Keratinocyte (primary cell): ENCODE data around the gene LEP. TPM values are rescaled to one million over a fixed set of nuclear protein-coding genes. Genes with fewer than 3 reads are reported as not detected.

ENCODE experiments used
- DNase-seq: peaks from one replicate; pipeline ENCODE4 v3.0.0-alpha.2; 2011; ENCODE audit warnings: low read depth, missing footprints, low spot score
- FAIRE-seq: peaks from 2 replicates; lab custom pipeline; 2011; peaks lifted over from hg19 to GRCh38; lab: Jason Lieb, UNC
- H2AFZ ChIP-seq: 2 replicates; pipeline ENCODE4 v1.6.0; 2012; ENCODE audit warnings: low read length, control low read depth, inconsistent platforms; ENCODE audit not compliant: control insufficient read depth
- H3K27ac ChIP-seq: 2 replicates; pipeline ENCODE4 v1.5.1; 2011; ENCODE audit warnings: low read length; ENCODE audit not compliant: control insufficient read depth, insufficient read depth
- H3K27me3 ChIP-seq: 3 replicates; pipeline ENCODE4 v1.6.0; 2011; ENCODE audit warnings: low read length; ENCODE audit not compliant: control insufficient read depth, insufficient read depth; ENCODE audit errors: extremely low read depth
- H3K36me3 ChIP-seq, 2 experiments: 2 replicates in 1 of 2; 3 replicates in 1 of 2; pipeline ENCODE4 v1.5.1; 2011; ENCODE audit warnings: low read length in 2 of 2, mild to moderate bottlenecking in 1 of 2; ENCODE audit not compliant: control insufficient read depth in 2 of 2, insufficient read depth in 2 of 2; ENCODE audit errors: extremely low read depth in 1 of 2
- H3K4me1 ChIP-seq: 3 replicates; pipeline ENCODE4 v1.5.1; 2011; ENCODE audit warnings: low read length; ENCODE audit not compliant: control insufficient read depth, insufficient read depth; ENCODE audit errors: extremely low read depth
- H3K4me2 ChIP-seq: 3 replicates; pipeline ENCODE4 v1.6.0; 2011; ENCODE audit warnings: low read depth, low read length; ENCODE audit not compliant: control insufficient read depth, insufficient read depth; ENCODE audit errors: extremely low read depth
- H3K4me3 ChIP-seq, 3 experiments: fragments of 200-600 bp in 1 of 3; sonication (generic) in 1 of 3; 2 replicates in 2 of 3; 3 replicates in 1 of 3; pipeline ENCODE4 v1.5.1; 2011 to 2016; ENCODE audit warnings: low read length in 3 of 3, mild to moderate bottlenecking in 3 of 3, control low read depth in 2 of 3, inconsistent platforms in 1 of 3, low read depth in 1 of 3, mixed read lengths in 1 of 3, mixed run types in 1 of 3, moderate library complexity in 1 of 3; ENCODE audit not compliant: control insufficient read depth in 2 of 3, insufficient read depth in 2 of 3; ENCODE audit errors: extremely low read depth in 1 of 3
- H3K79me2 ChIP-seq: 2 replicates; pipeline ENCODE4 v1.6.0; 2012; ENCODE audit warnings: low read length; ENCODE audit not compliant: control insufficient read depth, insufficient read depth
- H3K9ac ChIP-seq: 3 replicates; pipeline ENCODE4 v1.6.0; 2011; ENCODE audit warnings: low read length; ENCODE audit not compliant: control insufficient read depth, insufficient read depth; ENCODE audit errors: extremely low read depth
- H3K9me1 ChIP-seq: 3 replicates; pipeline ENCODE4 v1.6.0; 2011; ENCODE audit warnings: low read length; ENCODE audit not compliant: control insufficient read depth, insufficient read depth; ENCODE audit errors: extremely low read depth
- H3K9me3 ChIP-seq: 2 replicates; pipeline ENCODE4 v1.5.1; 2012; ENCODE audit warnings: low read depth, low read length; ENCODE audit not compliant: control insufficient read depth
- H4K20me1 ChIP-seq: 3 replicates; pipeline ENCODE4 v1.6.0; 2011; ENCODE audit warnings: low read length; ENCODE audit not compliant: control insufficient read depth, insufficient read depth; ENCODE audit errors: extremely low read depth
- CTCF ChIP-seq, 3 experiments: IDR thresholded peaks in 1 of 3; conservative IDR thresholded peaks in 1 of 3; optimal IDR thresholded peaks in 1 of 3; 2 replicates in 2 of 3; 3 replicates in 1 of 3; pipeline versions ENCODE3 to v1.5.1; 2011; ENCODE audit warnings: low read length in 3 of 3, mild to moderate bottlenecking in 3 of 3, moderate library complexity in 2 of 3, control low read depth in 1 of 3, inconsistent platforms in 1 of 3; ENCODE audit not compliant: insufficient read depth in 2 of 3; ENCODE audit errors: extremely low read depth in 1 of 3
- EZH2 ChIP-seq: IDR thresholded peaks from one replicate; pipeline ENCODE4 v1.6.1; 2012; ENCODE audit warnings: inconsistent platforms, mild to moderate bottlenecking, low read length, moderate library complexity
- dilution Hi-C: fragments of 300-500 bp; cut with MboI; formaldehyde crosslinking; loops from one replicate; pipeline ENCODE4 v1.7.0; 2020; ENCODE audit warnings: low sequenced_read_pairs; ENCODE audit not compliant: extremely low pct_ligation_motif_present
- polyA plus RNA-seq, 5 experiments: library from polyadenylated mRNA; depleted of rRNA in 3 of 5; stranded (reverse) in 3 of 5; stranded (forward) in 1 of 5; unstranded in 1 of 5; fragments of >200 nt; gene quantifications; 1 replicate in 1 of 5; 2 replicates in 3 of 5; 3 replicates in 1 of 5; pipeline versions ENCODE4 v1.2.1 to v1.2.3, GENCODE V29; 2011 to 2012; ENCODE audit warnings: missing spikeins in 2 of 5, low read depth in 1 of 5, low replicate concordance in 1 of 5

LEP gene
- polyA plus RNA-seq, 1 donor (not counting 4 experiments of a cell fraction or from before 2014, with no cell fraction given) = 0.10 TPM

- TF ChIP-seq EZH2 = no peak
- Histone ChIP-seq H3K27me3 (peaks cover 21% of the 10 kb centered on the region), H3K27ac (no peak overlapping the region), H4K20me1 (no peaks in the 10 kb centered on the region), H3K9me3 (peaks cover 2% of the 10 kb centered on the region), H3K9ac (no peak overlapping the region), H3K4me2 (no peak overlapping the region), H3K4me3 (no peak overlapping the region), H3K36me3 (no peaks in the 10 kb centered on the region), H3K9me1 (no peaks in the 10 kb centered on the region), H2AFZ (no peak overlapping the region), H3K4me1 (no peaks in the 10 kb centered on the region), H3K79me2 (no peaks in the 10 kb centered on the region)
- dilution Hi-C loops = no loop called here
- DNase-seq (no peak), FAIRE-seq (no peak)
Measured at GRCh38 chr7:128243273-128243672, 2.2 kb downstream of the LEP start.

DNA sequence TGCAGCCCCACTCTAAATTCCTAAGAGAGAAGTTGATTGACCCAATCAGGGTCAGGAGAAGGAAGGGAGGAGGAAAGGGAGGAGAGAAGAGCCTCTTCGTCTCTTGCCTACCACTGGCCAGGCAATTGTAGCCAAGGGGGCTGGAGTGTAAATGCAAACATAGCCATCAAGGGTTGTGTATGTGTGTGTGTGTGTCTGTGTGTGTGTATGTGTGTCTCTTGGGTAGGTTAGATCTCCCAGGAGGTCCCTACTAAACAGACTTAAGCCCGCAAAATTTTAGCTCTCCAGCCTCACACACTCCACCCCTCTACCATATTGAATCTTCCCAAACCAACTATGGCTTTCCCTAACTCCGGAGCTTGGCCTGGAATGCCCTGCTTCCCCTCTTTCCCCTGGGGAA lies 3.8 kb downstream of the LEP start:
- Histone ChIP-seq H4K20me1 (no peaks in the 10 kb centered on the region), H3K79me2 (no peaks in the 10 kb centered on the region), H3K9me3 (peaks cover 2% of the 10 kb centered on the region), H3K27me3 (peaks cover 21% of the 10 kb centered on the region), H3K4me2 (no peak overlapping the region), H3K9ac (no peak overlapping the region), H3K4me1 (no peaks in the 10 kb centered on the region), H3K27ac (no peak overlapping the region), H2AFZ (no peak overlapping the region), H3K9me1 (no peaks in the 10 kb centered on the region), H3K4me3 (no peak overlapping the region), H3K36me3 (no peaks in the 10 kb centered on the region)
- FAIRE-seq = no peak
- dilution Hi-C loops = no loop called here
- no peak for DNase-seq
- TF ChIP-seq CTCF (optimal IDR thresholded peaks at IDR 0.05 in 1 of 3, IDR thresholded peaks at IDR 0.05 in 1 of 3, conservative IDR thresholded peaks at IDR 0.05 in 1 of 3; ENCODE audit: extremely low read depth in 1 of 3, insufficient read depth in 2 of 3, low read length in 3 of 3) (no peak), EZH2 (no peak)

GRCh38 chr7:128247108-128247507 lies 6.0 kb downstream of the LEP start:
- no peak for FAIRE-seq
- no peaks in the 10 kb centered on the region for H3K4me1 ChIP-seq
- dilution Hi-C loops = no loop called here
- no peaks in the 10 kb centered on the region for H3K27me3 ChIP-seq
- H3K9ac ChIP-seq = no peak overlapping the region
- H4K20me1 ChIP-seq = no peaks in the 10 kb centered on the region
- H3K36me3 ChIP-seq = no peaks in the 10 kb centered on the region
- TF ChIP-seq CTCF (optimal IDR thresholded peaks at IDR 0.05 in 1 of 3, IDR thresholded peaks at IDR 0.05 in 1 of 3, conservative IDR thresholded peaks at IDR 0.05 in 1 of 3; ENCODE audit: extremely low read depth in 1 of 3, insufficient read depth in 2 of 3, low read length in 3 of 3) (no peak), EZH2 (no peak)
- no peaks in the 10 kb centered on the region for H3K79me2 ChIP-seq
- H3K4me3 ChIP-seq = no peak overlapping the region
- H3K4me2 ChIP-seq = no peak overlapping the region
- H3K27ac ChIP-seq = no peak overlapping the region
- no peak overlapping the region for H2AFZ ChIP-seq
- no peaks in the 10 kb centered on the region for H3K9me3 ChIP-seq
- DNase-seq = no peak
- H3K9me1 ChIP-seq = no peaks in the 10 kb centered on the region
